ENCODE results near the gene WIPF2. TPM values are rescaled to one million over a fixed set of nuclear protein-coding genes. Genes with fewer than 3 reads are reported as not detected.
"Not testable (repeated sequence)": the region's sequence is repeated elsewhere in the genome, so short reads cannot be mapped to it uniquely, and the experiment has no call there.

Gene WIPF2
- total and polyA plus RNA-seq, 2 donors = 2.9 to 9.9 TPM

GRCh38 chr17:40209404-40210093 lies 9.6 kb upstream of the WIPF2 start:
- no peak for DNase-seq (ENCODE audit: low read depth in 6 of 9, low spot score in 9 of 9)

DNA sequence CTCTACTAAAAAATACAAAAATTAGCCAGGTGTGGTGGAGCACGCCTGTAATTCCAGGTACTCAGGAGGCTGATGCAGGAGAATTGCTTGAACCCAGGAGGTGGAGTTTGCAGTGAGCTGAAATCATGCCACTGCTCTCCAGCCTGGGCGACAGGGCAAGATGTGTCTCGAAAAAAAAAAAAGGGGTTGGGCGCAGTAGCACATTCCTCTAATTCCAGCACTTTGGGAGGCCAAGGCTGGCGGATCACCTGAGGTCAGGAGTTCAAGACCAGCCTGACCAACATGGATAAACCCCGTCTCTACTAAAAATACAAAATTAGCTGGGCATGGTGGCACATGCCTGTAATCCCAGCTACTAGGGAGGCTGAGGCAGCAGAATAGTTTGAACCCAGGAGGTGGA lies 5.2 kb upstream of the WIPF2 start:
- WGBS = 97% methylated on average over 6 of the region's 6 CpGs
- not testable (repeated sequence) for H3K4me3 ChIP-seq (ENCODE audit: low read length in 2 of 2); H3K27me3 ChIP-seq (ENCODE audit: control insufficient read depth in 2 of 2, insufficient read depth in 1 of 2, low read length in 1 of 2); DNase-seq (ENCODE audit: low read depth in 6 of 9, low spot score in 9 of 9); H3K9me3 ChIP-seq (ENCODE audit: control insufficient read depth in 2 of 2, insufficient read depth in 1 of 2, low read length in 1 of 2); H3K27ac ChIP-seq (ENCODE audit: low read depth in 1 of 2, low read length in 1 of 2); H3K36me3 ChIP-seq (ENCODE audit: control insufficient read depth in 2 of 2, insufficient read depth in 2 of 2, low read length in 1 of 2); H3K4me1 ChIP-seq (ENCODE audit: control insufficient read depth in 2 of 2, insufficient read depth in 2 of 2, low read length in 2 of 2)

More at GRCh38 chr17:40209404-40210093, 9.6 kb upstream of the WIPF2 start:
- no peak overlapping the region for H3K4me3 ChIP-seq (ENCODE audit: low read length in 2 of 2)
- H3K36me3 ChIP-seq (ENCODE audit: control insufficient read depth in 2 of 2, insufficient read depth in 2 of 2, low read length in 1 of 2) = no peaks in the 10 kb centered on the region
- no peak overlapping the region for H3K27ac ChIP-seq (ENCODE audit: low read depth in 1 of 2, low read length in 1 of 2)
- no peaks in the 10 kb centered on the region for H3K27me3 ChIP-seq (ENCODE audit: control insufficient read depth in 2 of 2, insufficient read depth in 1 of 2, low read length in 1 of 2)
- no peaks in the 10 kb centered on the region for H3K9me3 ChIP-seq (ENCODE audit: control insufficient read depth in 2 of 2, insufficient read depth in 1 of 2, low read length in 1 of 2)
- WGBS = 97% methylated on average over 2 of the region's 2 CpGs
- H3K4me1 ChIP-seq (ENCODE audit: control insufficient read depth in 2 of 2, insufficient read depth in 2 of 2, low read length in 2 of 2) = no peaks in the 10 kb centered on the region

DNA sequence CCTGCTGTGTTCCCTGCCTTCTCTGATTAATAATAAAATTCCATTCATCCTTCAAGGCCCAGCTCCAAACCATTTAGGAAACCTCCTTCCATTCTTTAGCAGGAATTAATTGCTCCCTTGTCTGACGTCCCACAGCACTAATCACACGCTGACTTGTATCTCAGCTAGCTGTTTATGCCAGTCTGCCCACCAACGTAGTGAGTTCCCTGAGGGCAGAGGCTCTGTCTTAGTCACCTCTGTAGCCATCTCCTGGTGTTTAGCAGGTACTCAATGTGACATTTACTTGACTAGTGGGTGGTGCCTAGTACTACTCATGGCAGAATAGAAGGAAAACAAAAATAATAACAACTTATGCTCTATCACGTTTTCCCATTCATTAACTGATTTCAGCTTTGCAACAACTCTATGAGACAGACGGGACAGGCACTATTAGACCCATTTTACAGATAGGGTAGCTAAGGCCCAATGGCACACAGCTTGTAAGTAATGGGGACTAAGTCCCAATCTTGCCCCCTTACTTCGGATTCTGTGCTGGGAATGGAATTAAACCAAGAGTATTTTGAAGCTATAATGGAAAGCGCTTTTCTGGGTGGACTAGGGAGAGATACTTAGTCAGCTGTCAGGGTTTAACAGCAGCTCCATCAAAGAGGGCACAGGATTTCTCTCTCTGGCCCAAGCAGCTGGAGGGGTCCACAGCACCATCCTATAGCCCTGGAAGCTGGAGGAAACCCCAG lies 931 bp upstream of the WIPF2 start:
- peaks cover 0 to 5% of the 10 kb centered on the region in 2 donors for H3K9me3 ChIP-seq (ENCODE audit: control insufficient read depth in 2 of 2, insufficient read depth in 1 of 2, low read length in 1 of 2)
- peaks cover 7 to 13% of the 10 kb centered on the region in 2 donors for H3K4me1 ChIP-seq (ENCODE audit: control insufficient read depth in 2 of 2, insufficient read depth in 2 of 2, low read length in 2 of 2)
- no peak for DNase-seq (ENCODE audit: low read depth in 6 of 9, low spot score in 9 of 9)
- peak overlapping the region; percentile 75 to 94 for H3K4me3 ChIP-seq (ENCODE audit: low read length in 2 of 2)
- peak overlapping the region in 1 of 2 donors; percentile 86 for H3K27ac ChIP-seq (ENCODE audit: low read depth in 1 of 2, low read length in 1 of 2)
- H3K27me3 ChIP-seq (ENCODE audit: control insufficient read depth in 2 of 2, insufficient read depth in 1 of 2, low read length in 1 of 2) = no peaks in the 10 kb centered on the region
- no peaks in the 10 kb centered on the region for H3K36me3 ChIP-seq (ENCODE audit: control insufficient read depth in 2 of 2, insufficient read depth in 2 of 2, low read length in 1 of 2)
- 94% methylated on average over 7 of the region's 7 CpGs for WGBS

- Histone ChIP-seq H3K27me3 (ENCODE audit: control insufficient read depth in 2 of 2, insufficient read depth in 1 of 2, low read length in 1 of 2) (no peaks in the 10 kb centered on the region), H3K36me3 (ENCODE audit: control insufficient read depth in 2 of 2, insufficient read depth in 2 of 2, low read length in 1 of 2) (peaks cover 2 to 3% of the 10 kb centered on the region in 2 donors), H3K27ac (ENCODE audit: low read depth in 1 of 2, low read length in 1 of 2) (peak overlapping the region; percentile 64 to 94), H3K4me3 (ENCODE audit: low read length in 2 of 2) (peak overlapping the region; percentile 75 to 94), H3K4me1 (ENCODE audit: control insufficient read depth in 2 of 2, insufficient read depth in 2 of 2, low read length in 2 of 2) (peaks cover 7 to 13% of the 10 kb centered on the region in 2 donors), H3K9me3 (ENCODE audit: control insufficient read depth in 2 of 2, insufficient read depth in 1 of 2, low read length in 1 of 2) (peaks cover 0 to 5% of the 10 kb centered on the region in 2 donors)
- DNase-seq (ENCODE audit: low read depth in 6 of 9, low spot score in 9 of 9) = peak in 4 of 9 donors; percentile 28 to 37 (median 33)
- WGBS = 4% methylated on average over 24 of the region's 24 CpGs
Measured at GRCh38 chr17:40219594-40220338, 662 bp downstream of the WIPF2 start.

DNA sequence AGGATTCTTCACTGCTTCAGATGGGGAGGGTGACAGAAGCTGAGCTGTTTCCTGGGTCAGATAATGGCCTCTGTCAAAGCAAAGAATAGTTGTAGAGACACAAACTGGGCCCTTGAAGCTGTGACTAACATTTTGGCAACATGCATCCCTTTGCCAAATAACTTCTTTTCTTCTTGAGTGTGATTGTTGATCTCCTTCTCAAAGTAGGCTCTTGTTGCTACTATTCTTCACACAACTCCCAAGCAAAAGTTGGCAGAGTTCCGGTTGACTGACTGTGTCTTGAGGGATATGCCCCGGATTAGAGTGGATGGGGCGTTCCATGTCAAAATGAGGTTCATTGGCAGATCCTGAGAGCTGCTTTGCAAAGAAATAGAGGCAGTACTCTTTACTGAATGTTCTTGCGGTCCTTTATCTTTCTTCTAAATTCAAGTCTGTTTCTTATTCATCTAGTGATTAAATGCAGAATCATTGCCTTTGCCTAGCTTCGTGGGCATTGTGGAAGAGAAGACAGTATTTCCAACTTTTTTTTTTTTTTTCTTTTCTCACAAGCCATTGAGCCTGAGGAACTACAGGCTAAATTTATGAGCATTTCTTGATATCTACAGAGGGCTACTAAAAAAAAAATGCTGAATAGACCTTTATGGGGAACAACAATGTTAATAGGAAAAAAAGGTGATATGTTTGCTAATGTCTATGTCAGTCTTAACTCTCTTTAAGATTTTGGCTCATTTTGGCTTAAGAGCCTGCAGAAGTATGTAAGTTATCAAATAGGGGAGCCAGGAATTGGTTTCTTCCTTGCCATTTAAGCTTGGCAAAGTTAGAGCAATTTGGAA lies 5.8 kb downstream of the WIPF2 start:
- 94% methylated on average over 5 of the region's 5 CpGs for WGBS
- H3K36me3 ChIP-seq (ENCODE audit: control insufficient read depth in 2 of 2, insufficient read depth in 2 of 2, low read length in 1 of 2) = peaks cover 10 to 13% of the 10 kb centered on the region in 2 donors
- peaks cover 3 to 4% of the 10 kb centered on the region in 2 donors for H3K4me1 ChIP-seq (ENCODE audit: control insufficient read depth in 2 of 2, insufficient read depth in 2 of 2, low read length in 2 of 2)
- H3K27me3 ChIP-seq (ENCODE audit: control insufficient read depth in 2 of 2, insufficient read depth in 1 of 2, low read length in 1 of 2) = no peaks in the 10 kb centered on the region
- no peaks in the 10 kb centered on the region for H3K9me3 ChIP-seq (ENCODE audit: control insufficient read depth in 2 of 2, insufficient read depth in 1 of 2, low read length in 1 of 2)
- DNase-seq (ENCODE audit: low read depth in 6 of 9, low spot score in 9 of 9) = no peak
- H3K27ac ChIP-seq (ENCODE audit: low read depth in 1 of 2, low read length in 1 of 2) = no peak overlapping the region
- no peak overlapping the region for H3K4me3 ChIP-seq (ENCODE audit: low read length in 2 of 2)

DNA sequence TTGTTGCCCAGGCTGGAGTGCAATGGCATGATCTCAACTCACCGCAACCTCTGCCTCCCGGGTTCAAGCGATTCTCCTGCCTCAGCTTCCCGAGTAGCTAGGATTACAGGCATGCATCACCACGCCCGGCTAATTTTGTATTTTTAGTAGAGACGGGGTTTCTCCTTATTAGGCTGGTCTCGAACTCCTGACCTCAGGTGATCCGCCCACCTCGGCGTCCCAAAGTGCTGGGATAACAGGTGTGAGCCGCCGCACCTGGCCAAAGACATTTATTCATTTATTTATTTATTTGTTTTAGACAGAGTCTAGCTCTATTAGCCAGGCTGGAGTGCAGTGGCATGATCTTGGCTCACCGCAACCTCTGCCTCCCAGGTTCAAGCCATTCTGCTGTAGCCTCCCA lies 10.0 kb downstream of the WIPF2 start:
- H3K27me3 ChIP-seq (ENCODE audit: control insufficient read depth in 2 of 2, insufficient read depth in 1 of 2, low read length in 1 of 2); H3K27ac ChIP-seq (ENCODE audit: low read depth in 1 of 2, low read length in 1 of 2); H3K4me3 ChIP-seq (ENCODE audit: low read length in 2 of 2); DNase-seq (ENCODE audit: low read depth in 6 of 9, low spot score in 9 of 9); H3K9me3 ChIP-seq (ENCODE audit: control insufficient read depth in 2 of 2, insufficient read depth in 1 of 2, low read length in 1 of 2); H3K4me1 ChIP-seq (ENCODE audit: control insufficient read depth in 2 of 2, insufficient read depth in 2 of 2, low read length in 2 of 2): not testable (repeated sequence)
- 99% methylated on average over 14 of the region's 14 CpGs for WGBS
- H3K36me3 ChIP-seq (ENCODE audit: control insufficient read depth in 2 of 2, insufficient read depth in 2 of 2, low read length in 1 of 2) = peaks cover 23 to 28% of the 10 kb centered on the region in 2 donors

- 95% methylated on average over 3 of the region's 3 CpGs for WGBS
- no peak overlapping the region for H3K27ac ChIP-seq (ENCODE audit: low read depth in 1 of 2, low read length in 1 of 2)
- H3K9me3 ChIP-seq (ENCODE audit: control insufficient read depth in 2 of 2, insufficient read depth in 1 of 2, low read length in 1 of 2) = no peaks in the 10 kb centered on the region
- no peaks in the 10 kb centered on the region for H3K27me3 ChIP-seq (ENCODE audit: control insufficient read depth in 2 of 2, insufficient read depth in 1 of 2, low read length in 1 of 2)
- H3K4me3 ChIP-seq (ENCODE audit: low read length in 2 of 2) = no peak overlapping the region
- no peak for DNase-seq (ENCODE audit: low read depth in 6 of 9, low spot score in 9 of 9)
- H3K36me3 ChIP-seq (ENCODE audit: control insufficient read depth in 2 of 2, insufficient read depth in 2 of 2, low read length in 1 of 2) = peaks cover 26 to 31% of the 10 kb centered on the region in 2 donors
- H3K4me1 ChIP-seq (ENCODE audit: control insufficient read depth in 2 of 2, insufficient read depth in 2 of 2, low read length in 2 of 2) = no peaks in the 10 kb centered on the region
Measured at GRCh38 chr17:40230670-40231069, 11.6 kb downstream of the WIPF2 start.

GRCh38 chr17:40231928-40232327 lies 12.8 kb downstream of the WIPF2 start:
- H3K4me3 ChIP-seq (ENCODE audit: low read length in 2 of 2); H3K4me1 ChIP-seq (ENCODE audit: control insufficient read depth in 2 of 2, insufficient read depth in 2 of 2, low read length in 2 of 2); H3K27ac ChIP-seq (ENCODE audit: low read depth in 1 of 2, low read length in 1 of 2); DNase-seq (ENCODE audit: low read depth in 6 of 9, low spot score in 9 of 9); H3K9me3 ChIP-seq (ENCODE audit: control insufficient read depth in 2 of 2, insufficient read depth in 1 of 2, low read length in 1 of 2); H3K27me3 ChIP-seq (ENCODE audit: control insufficient read depth in 2 of 2, insufficient read depth in 1 of 2, low read length in 1 of 2): not testable (repeated sequence)
- over 99% methylated on average over 4 of the region's 4 CpGs for WGBS
- H3K36me3 ChIP-seq (ENCODE audit: control insufficient read depth in 2 of 2, insufficient read depth in 2 of 2, low read length in 1 of 2) = peaks cover 25 to 28% of the 10 kb centered on the region in 2 donors
